ENCODE measurements around the gene HSP90AA1. TPM values are rescaled to one million over a fixed set of nuclear protein-coding genes. Genes with fewer than 3 reads are reported as not detected.
"Not testable (repeated sequence)": the region's sequence is repeated elsewhere in the genome, so short reads cannot be mapped to it uniquely, and the experiment has no call there.

The HSP90AA1 gene
- total RNA-seq, 2 experiments from 2014 or later: 1,344 to 1,372 TPM

DNA sequence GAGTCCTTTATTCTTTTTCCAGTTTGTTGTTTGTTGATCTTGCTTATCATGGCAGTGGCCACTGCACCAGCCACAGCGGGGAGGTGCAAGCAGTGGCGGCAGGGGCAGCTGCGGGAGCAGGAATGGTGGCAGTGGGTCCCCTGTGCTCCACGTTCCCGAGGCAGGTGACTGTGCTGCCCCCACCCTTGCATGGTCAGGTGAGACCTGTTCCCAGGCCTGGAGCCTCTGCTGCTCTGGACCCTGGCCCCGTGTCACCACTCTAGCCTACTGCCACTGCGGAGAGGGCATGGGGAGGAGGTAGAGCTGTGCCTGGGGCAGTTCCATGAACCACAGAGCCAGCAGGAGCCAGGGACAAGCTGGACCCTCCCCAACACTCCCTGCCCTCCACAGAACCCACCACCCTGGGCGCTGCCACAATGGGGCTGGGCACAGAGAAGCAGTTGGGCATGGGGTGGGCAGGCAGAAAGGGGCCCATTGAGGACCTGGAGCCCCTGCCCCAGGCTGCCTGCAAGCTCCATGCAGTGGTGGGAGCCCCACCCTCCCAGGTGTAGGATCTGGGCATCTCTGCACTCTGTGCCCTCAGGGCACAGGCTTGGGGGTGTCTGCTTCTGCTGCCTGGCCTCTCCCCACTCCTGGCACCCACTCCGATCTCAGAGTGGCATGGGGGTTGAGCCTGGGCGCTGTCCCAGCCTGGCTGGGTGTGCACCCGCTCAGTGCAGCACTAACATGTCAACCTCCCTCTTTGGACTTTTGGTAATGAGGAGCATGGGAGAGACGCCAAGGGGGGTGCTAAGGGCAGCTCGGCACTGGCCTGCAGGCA is 29.7 kb upstream of the HSP90AA1 start:
- H3K4me3 Mint-ChIP-seq: no peak overlapping the region
- peaks cover 2% of the 10 kb centered on the region for H3K9me3 Mint-ChIP-seq (ENCODE audit: low read depth)
- CTCF ChIA-PET: no interaction called here
- H3K36me3 Mint-ChIP-seq (ENCODE audit: low read depth): no peaks in the 10 kb centered on the region
- intact Hi-C loops (cut with DNase I, micrococcal nuclease): no loop called here
- DNase-seq (no peak), ATAC-seq (no peak)
- H3K27me3 Mint-ChIP-seq: no peaks in the 10 kb centered on the region
- H3K27ac Mint-ChIP-seq: no peak overlapping the region
- H3K4me1 Mint-ChIP-seq: no peaks in the 10 kb centered on the region
- POLR2A ChIA-PET: no interaction called here

GRCh38 chr14:102111101-102111500 is 24.3 kb upstream of the HSP90AA1 start:
- no peak overlapping the region for H3K4me3 Mint-ChIP-seq
- DNase-seq: no peak
- intact Hi-C loops (cut with DNase I, micrococcal nuclease): no loop called here
- no peak for ATAC-seq
- H3K9me3 Mint-ChIP-seq (ENCODE audit: low read depth): peaks cover 4% of the 10 kb centered on the region
- H3K27ac Mint-ChIP-seq: no peak overlapping the region
- no peaks in the 10 kb centered on the region for H3K27me3 Mint-ChIP-seq
- no peaks in the 10 kb centered on the region for H3K4me1 Mint-ChIP-seq
- H3K36me3 Mint-ChIP-seq (ENCODE audit: low read depth): peaks cover 5% of the 10 kb centered on the region
- ChIA-PET POLR2A (no interaction called here), CTCF (interaction anchor here (0.8 kb wide), 1 partner anchor 75 kb away, joined by 3 read pairs; no protein-coding TSS in a partner anchor)

DNA sequence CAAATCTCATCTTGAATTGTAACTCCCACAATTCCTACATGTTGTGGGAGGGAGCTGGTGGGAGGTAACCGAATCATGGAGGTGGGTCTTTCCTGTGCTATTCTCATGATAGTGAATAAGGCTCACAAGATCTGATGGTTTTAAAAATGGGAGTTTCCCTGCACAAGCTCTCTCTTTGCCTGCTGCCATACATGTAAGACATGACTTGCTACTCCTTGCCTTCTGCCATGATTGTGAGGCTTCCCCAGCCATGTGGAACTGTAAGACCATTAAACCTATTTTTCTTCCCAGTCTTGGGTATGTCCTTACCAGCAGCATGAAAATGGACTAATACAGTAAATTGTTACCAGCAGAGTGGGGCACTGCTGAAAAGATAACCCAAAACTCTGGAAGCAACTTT is 22.5 kb upstream of the HSP90AA1 start:
- H3K27ac Mint-ChIP-seq; H3K36me3 Mint-ChIP-seq (ENCODE audit: low read depth); POLR2A ChIA-PET; H3K27me3 Mint-ChIP-seq; H3K9me3 Mint-ChIP-seq (ENCODE audit: low read depth); H3K4me3 Mint-ChIP-seq; intact Hi-C loops (cut with DNase I, micrococcal nuclease); DNase-seq; ATAC-seq; H3K4me1 Mint-ChIP-seq: not testable (repeated sequence)
- CTCF ChIA-PET: interaction anchor here (1.2 to 2.6 kb wide), 2 partner anchors 16 to 19 kb away, joined by 4 to 7 read pairs; no protein-coding TSS in a partner anchor

- DNase-seq (no peak), ATAC-seq (no peak)
- Mint-ChIP-seq H3K9me3 (ENCODE audit: low read depth) (peaks cover 4% of the 10 kb centered on the region), H3K36me3 (ENCODE audit: low read depth) (peaks cover 5% of the 10 kb centered on the region), H3K4me3 (no peak overlapping the region), H3K27me3 (no peaks in the 10 kb centered on the region), H3K4me1 (no peaks in the 10 kb centered on the region), H3K27ac (no peak overlapping the region)
- CTCF ChIA-PET: interaction anchor here (0.7 to 1.5 kb wide), 3 partner anchors 9 to 1706 kb away, joined by 3 to 4 read pairs (median 3); no protein-coding TSS in a partner anchor
- POLR2A ChIA-PET: interaction anchor here (0.5 kb wide), 1 partner anchor 22 kb away, joined by 3 read pairs; no protein-coding TSS in a partner anchor
- intact Hi-C loops (cut with DNase I, micrococcal nuclease): no loop called here
Measured at GRCh38 chr14:102105369-102105768, 18.5 kb upstream of the HSP90AA1 start.

DNA sequence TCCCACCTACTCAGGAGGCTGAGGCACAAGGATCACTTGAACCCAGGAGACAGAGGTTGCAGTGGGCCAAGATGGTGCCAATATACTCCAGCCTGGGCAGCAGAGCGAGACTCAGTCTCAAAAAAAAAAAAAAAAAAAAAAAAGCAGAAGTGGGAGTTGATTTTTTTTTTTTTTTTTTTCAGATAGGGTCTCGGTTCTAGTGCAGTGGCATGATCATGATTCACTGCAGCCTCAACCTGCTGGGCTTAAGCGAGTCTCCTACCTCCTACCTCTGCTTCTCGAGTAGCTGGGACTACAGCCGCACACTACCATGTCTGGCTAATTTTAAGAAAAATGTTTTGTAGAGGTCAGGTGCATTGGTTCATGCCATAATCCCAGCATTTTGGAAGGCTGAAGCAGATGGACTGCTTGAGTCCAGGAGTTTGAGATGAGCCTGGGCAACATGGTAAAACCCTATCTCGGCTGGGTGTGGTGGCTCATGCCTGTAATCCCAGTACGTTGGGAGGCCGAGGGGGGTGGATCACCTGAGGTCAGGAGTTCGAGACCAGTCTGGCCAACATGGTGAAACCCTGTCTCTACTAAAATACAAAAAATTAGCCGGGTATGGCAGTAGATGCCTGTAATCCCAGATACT is 16.3 kb upstream of the HSP90AA1 start:
- CTCF ChIA-PET: no interaction called here
- intact Hi-C loops (cut with DNase I, micrococcal nuclease): no loop called here
- DNase-seq: no peak
- POLR2A ChIA-PET: no interaction called here
- H3K27me3 Mint-ChIP-seq: no peaks in the 10 kb centered on the region
- no peak overlapping the region for H3K4me3 Mint-ChIP-seq
- no peak overlapping the region for H3K27ac Mint-ChIP-seq
- no peaks in the 10 kb centered on the region for H3K4me1 Mint-ChIP-seq
- H3K36me3 Mint-ChIP-seq (ENCODE audit: low read depth): no peaks in the 10 kb centered on the region
- no peak for ATAC-seq
- H3K9me3 Mint-ChIP-seq (ENCODE audit: low read depth): no peaks in the 10 kb centered on the region

GRCh38 chr14:102097441-102098135 is 10.7 kb upstream of the HSP90AA1 start:
- CTCF ChIA-PET: interaction anchor here (0.6 to 3.0 kb wide), 17 partner anchors 9 to 442 kb away, joined by 3 to 26 read pairs (median 4); no protein-coding TSS in a partner anchor
- Mint-ChIP-seq H3K27ac (no peak overlapping the region), H3K9me3 (ENCODE audit: low read depth) (no peaks in the 10 kb centered on the region), H3K27me3 (no peaks in the 10 kb centered on the region), H3K4me3 (no peak overlapping the region), H3K4me1 (peaks cover 22% of the 10 kb centered on the region), H3K36me3 (ENCODE audit: low read depth) (no peaks in the 10 kb centered on the region)
- no peak for ATAC-seq
- POLR2A ChIA-PET: no interaction called here
- DNase-seq: no peak
- intact Hi-C loops (cut with DNase I, micrococcal nuclease): loop anchor here (2.0 to 10.0 kb wide), 2 partner anchors 41 to 393 kb away; partner anchors contain the start of gene WDR20 (in 1 of the 2)

GRCh38 chr14:102096569-102097188 is 9.8 kb upstream of the HSP90AA1 start:
- intact Hi-C loops (cut with DNase I, micrococcal nuclease): loop anchor here (1.0 to 10.0 kb wide), 4 partner anchors 33 to 392 kb away; partner anchors contain the start of gene WDR20 (in 1 of the 2)
- POLR2A ChIA-PET: interaction anchor here (0.7 kb wide), 1 partner anchor 1248 kb away, joined by 3 read pairs; no protein-coding TSS in a partner anchor
- Mint-ChIP-seq H3K4me3 (no peak overlapping the region), H3K36me3 (ENCODE audit: low read depth) (no peaks in the 10 kb centered on the region), H3K4me1 (peaks cover 22% of the 10 kb centered on the region), H3K27me3 (no peaks in the 10 kb centered on the region), H3K9me3 (ENCODE audit: low read depth) (no peaks in the 10 kb centered on the region), H3K27ac (peak overlapping the region; percentile 51)
- ATAC-seq (peak; percentile 57), DNase-seq (peak; percentile 82)
- CTCF ChIA-PET: interaction anchor here (0.6 to 3.0 kb wide), 34 partner anchors 8 to 1287 kb away, joined by 3 to 26 read pairs (median 4); no protein-coding TSS in a partner anchor

GRCh38 chr14:102095871-102096568 is 9.2 kb upstream of the HSP90AA1 start:
- ChIA-PET CTCF (interaction anchor here (0.6 to 3.0 kb wide), 28 partner anchors 8 to 1287 kb away, joined by 3 to 26 read pairs (median 4); no protein-coding TSS in a partner anchor), POLR2A (no interaction called here)
- DNase-seq (peak; percentile 38), ATAC-seq (peak; percentile 24)
- H3K4me1 Mint-ChIP-seq: peaks cover 22% of the 10 kb centered on the region
- peak overlapping the region; percentile 51 for H3K27ac Mint-ChIP-seq
- no peak overlapping the region for H3K4me3 Mint-ChIP-seq
- intact Hi-C loops (cut with DNase I, micrococcal nuclease): loop anchor here (1.0 to 10.0 kb wide), 5 partner anchors 9 to 391 kb away; partner anchors contain the start of genes WDR20 (in 2 of the 2) and HSP90AA1 (in 1 of the 2)
- H3K27me3 Mint-ChIP-seq: no peaks in the 10 kb centered on the region
- no peaks in the 10 kb centered on the region for H3K9me3 Mint-ChIP-seq (ENCODE audit: low read depth)
- no peaks in the 10 kb centered on the region for H3K36me3 Mint-ChIP-seq (ENCODE audit: low read depth)

- ATAC-seq (peak; percentile 68), DNase-seq (peak; percentile 45)
- H3K36me3 Mint-ChIP-seq (ENCODE audit: low read depth): no peaks in the 10 kb centered on the region
- H3K9me3 Mint-ChIP-seq (ENCODE audit: low read depth): no peaks in the 10 kb centered on the region
- no peak overlapping the region for H3K4me3 Mint-ChIP-seq
- CTCF ChIA-PET: interaction anchor here (0.7 to 3.0 kb wide), 13 partner anchors 11 to 390 kb away, joined by 3 to 26 read pairs (median 4); no protein-coding TSS in a partner anchor
- no peaks in the 10 kb centered on the region for H3K27me3 Mint-ChIP-seq
- H3K27ac Mint-ChIP-seq: no peak overlapping the region
- peaks cover 22% of the 10 kb centered on the region for H3K4me1 Mint-ChIP-seq
- intact Hi-C loops (cut with DNase I, micrococcal nuclease): loop anchor here (1.0 to 10.0 kb wide), 3 partner anchors 8 to 391 kb away; partner anchors contain the start of genes HSP90AA1 (in 1 of the 2) and WDR20 (in 1 of the 2)
- POLR2A ChIA-PET: no interaction called here
Measured at GRCh38 chr14:102095231-102095870, 8.5 kb upstream of the HSP90AA1 start.

DNA sequence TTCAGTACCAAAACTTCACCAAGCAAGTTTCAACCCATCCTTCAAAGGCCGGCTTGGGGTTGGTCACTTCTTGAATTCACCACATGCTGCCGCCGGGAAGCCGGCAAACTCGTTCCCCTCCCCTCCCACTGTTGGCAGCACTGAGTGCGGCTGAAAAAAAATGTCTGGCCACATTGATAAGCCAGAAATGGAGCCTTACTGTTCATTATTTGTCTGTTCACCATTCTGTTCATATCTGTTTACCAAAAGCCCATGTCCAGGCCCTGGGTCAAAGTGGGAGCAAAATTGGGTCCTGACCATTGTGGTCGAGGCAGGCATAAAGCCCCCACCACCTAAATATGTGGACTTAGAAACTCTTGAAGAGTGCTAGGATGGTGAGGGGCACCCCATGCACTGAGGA is 7.3 kb upstream of the HSP90AA1 start:
- Mint-ChIP-seq H3K9me3 (ENCODE audit: low read depth) (no peaks in the 10 kb centered on the region), H3K36me3 (ENCODE audit: low read depth) (peaks cover 7% of the 10 kb centered on the region), H3K27me3 (no peaks in the 10 kb centered on the region), H3K4me3 (no peak overlapping the region), H3K27ac (peak overlapping the region; percentile 6), H3K4me1 (peaks cover 30% of the 10 kb centered on the region)
- ChIA-PET CTCF (no interaction called here), POLR2A (no interaction called here)
- DNase-seq (no peak), ATAC-seq (no peak)
- intact Hi-C loops (cut with DNase I, micrococcal nuclease): loop anchor here in 1 of 2 experiments (2.0 to 10.0 kb wide), 2 partner anchors 45 to 389 kb away; partner anchors contain the start of gene WDR20

Measured in activated CD4-positive, alpha-beta T cell treated with anti-CD3 and anti-CD28 coated beads for 36 hours (primary cell).